Stimulated activated naive CD4-positive, alpha-beta T cell treated with Interleukin-2 at 50 U/mL for 16 hours (primary cell): ENCODE results near the gene OR4E1.
"Not testable (repeated sequence)": the region's sequence is repeated elsewhere in the genome, so short reads cannot be mapped to it uniquely, and the experiment has no call there.

ENCODE experiments used
- DNase-seq: peaks from one replicate; lab custom pipeline; 2025; lab: John Stamatoyannopoulos, UW

OR4E1 gene

DNA sequence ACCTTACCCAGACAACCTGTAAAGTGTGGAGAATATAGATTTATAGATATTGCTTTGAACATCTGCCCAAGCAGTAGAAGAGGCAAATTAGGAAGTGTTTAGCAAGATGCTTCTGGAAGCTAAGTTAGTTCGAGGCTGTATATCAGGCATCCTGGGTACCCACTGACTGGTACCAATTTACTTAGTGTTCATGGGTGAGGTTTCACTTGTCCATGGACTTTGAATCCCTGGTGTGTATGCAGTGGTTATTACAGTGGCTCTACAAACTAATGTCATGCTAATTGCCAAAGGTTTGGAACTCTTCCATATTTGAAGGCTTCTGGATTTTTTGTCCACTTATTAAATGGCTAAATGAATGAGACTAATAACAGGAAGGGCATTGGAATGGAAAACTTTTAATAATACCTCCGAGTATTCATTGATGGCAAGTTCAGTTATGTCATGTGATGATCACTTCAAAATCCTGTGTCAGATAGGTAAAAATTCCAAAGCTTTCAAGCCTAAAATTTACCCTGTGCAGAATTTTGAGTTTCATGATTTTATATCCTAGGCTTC is 20.2 kb downstream of the OR4E1 start, which contains the start of gene OR4E2:
Gene OR4E2, plus strand, starts transcription at position 505 of the 555 bp plus-strand sequence. CDS start 11,248 bp downstream, outside the sequence.
- no peak for DNase-seq

DNA sequence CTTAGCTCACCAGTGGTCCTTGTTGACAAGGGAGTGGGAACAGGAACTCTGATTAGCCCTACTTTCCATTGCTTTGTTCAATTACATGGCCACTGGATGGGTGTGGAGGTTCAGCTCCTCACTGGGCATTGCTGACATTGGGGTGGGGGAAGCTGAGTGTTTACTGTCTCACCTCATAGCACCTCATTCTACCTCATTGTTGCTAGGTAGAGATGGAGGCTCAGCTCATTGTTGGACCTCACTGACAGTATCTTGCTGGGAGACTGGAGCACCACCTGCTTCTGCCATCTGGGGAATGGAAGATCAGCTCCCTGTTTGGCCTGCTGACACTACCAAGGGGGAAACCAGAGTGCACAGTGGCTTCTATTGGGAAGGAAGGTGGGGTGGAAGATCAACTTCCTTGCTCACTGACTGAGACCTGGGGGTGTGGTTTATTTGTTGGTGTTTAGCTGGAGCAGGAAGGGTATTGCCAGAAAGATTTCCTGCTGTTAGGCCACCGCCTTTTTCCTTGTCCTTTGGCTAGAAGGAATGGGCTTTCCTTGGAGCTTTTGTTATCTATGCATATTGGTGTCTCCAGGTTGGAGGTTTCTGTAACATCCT is 21.3 kb downstream of the OR4E1 start:
- DNase-seq = no peak

DNA sequence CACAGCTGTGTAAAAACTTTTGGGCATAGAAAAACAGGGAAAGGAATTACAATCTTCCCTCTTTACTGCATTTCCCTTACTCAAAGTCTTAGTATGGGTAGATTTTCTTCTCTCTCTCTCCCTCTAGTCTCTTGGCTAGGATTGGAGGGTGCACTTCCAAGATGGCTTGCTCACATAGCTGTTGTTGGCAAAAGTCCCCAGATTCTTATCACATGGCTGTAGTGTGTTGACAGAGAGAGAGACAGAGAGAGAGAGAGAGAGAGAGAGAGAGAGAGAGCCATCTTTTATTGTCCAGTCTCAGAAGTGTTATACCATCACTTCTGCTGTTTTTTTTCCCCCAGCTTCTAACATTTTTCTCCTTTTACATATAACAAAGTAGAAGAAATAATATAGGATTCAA is 26.2 kb downstream of the OR4E1 start:
- no peak for DNase-seq

DNA sequence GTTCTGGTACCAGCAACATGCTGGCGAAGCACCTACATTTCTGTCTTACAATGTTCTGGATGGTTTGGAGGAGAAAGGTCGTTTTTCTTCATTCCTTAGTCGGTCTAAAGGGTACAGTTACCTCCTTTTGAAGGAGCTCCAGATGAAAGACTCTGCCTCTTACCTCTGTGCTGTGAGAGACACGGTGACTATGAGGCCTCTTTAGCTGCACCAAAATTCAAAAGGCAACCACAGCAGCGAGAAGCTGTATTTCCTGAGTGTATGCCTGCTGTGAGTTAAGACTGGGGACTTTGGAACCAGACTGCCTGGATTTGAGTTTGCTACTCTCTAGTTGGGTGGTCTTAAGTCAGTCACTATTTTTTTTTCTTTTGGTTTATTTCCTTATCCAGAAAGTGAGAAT is 30.2 kb downstream of the OR4E1 start:
- no peak for DNase-seq

DNA sequence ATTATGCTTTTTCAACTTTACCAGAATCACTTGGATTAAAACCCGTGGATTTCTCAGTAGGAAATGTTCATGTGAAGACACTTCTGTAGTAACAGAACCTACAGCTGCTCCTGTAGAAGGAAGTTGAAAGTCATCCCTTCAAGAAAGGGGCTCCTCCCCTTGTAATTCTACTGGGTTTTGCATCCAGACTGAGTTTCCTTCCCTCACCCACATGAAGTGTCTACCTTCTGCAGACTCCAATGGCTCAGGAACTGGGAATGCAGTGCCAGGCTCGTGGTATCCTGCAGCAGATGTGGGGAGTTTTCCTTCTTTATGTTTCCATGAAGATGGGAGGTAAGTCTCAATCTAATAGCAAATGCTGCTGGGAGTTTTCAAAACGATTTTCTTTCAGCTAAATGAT is 30.9 kb downstream of the OR4E1 start:
- no peak for DNase-seq

DNA sequence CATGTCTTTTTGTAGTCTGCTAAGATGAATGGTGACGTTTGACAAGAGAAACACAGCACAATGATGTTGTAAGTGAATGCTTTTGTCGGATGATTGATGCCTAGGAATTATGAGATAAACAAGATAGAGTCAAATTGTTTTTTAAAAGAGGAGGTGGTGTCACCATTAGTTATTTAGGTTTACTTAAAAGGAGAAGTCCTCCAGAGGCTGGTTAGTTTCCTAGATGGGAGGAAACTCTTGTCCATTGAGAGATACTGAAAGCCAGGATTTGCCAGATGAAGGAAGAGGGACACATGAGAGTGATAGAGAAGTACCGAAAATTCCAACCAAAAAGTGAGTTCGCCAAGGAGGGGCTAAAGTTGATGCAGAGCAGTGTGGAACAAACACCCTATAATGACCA is 38.8 kb downstream of the OR4E1 start, which contains the start of gene OR10G2:
Gene OR10G2, minus strand, starts transcription at position 101 of the 400 bp plus-strand sequence. Its CDS starts 98 bp downstream, at position 3.
- no peak for DNase-seq

DNA sequence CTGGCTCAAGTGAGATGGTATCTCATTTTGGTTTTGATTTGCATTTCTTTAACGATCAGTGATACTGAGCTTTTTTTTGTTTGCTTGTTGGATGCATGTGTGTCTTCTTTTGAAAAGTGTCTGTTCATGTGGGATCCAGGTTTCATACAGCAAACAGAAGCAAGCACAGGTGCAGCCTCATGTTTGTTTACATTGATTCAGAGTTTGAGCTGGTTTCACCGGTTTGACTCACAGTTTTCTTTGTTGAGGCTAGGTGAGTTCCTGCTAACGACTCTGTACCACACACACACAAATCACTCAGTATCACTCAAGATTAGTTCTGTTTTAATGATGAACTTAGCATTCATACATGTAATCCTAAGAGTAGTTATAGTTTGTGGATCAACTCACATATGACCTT is 42.5 kb downstream of the OR4E1 start:
- DNase-seq = no peak

DNA sequence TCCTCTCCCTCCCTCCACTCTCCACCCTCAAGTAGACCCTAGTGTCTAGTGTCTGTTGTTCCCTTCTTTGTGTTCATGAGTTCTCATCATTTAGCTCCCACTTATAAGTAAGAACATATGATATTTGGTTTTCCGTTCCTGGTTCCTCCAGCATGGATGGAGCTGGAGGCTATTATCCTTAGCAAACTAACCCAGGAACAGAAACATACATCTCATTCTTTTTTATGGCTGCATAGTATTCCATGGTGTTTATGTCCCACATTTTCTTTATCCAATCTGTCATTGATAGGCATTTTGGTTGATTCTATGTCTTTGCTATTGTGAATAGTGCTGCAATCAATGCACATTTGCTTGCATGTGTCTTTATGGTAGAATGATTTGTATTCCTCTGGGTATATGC is 43.1 kb downstream of the OR4E1 start:
- not testable (repeated sequence) for DNase-seq

DNA sequence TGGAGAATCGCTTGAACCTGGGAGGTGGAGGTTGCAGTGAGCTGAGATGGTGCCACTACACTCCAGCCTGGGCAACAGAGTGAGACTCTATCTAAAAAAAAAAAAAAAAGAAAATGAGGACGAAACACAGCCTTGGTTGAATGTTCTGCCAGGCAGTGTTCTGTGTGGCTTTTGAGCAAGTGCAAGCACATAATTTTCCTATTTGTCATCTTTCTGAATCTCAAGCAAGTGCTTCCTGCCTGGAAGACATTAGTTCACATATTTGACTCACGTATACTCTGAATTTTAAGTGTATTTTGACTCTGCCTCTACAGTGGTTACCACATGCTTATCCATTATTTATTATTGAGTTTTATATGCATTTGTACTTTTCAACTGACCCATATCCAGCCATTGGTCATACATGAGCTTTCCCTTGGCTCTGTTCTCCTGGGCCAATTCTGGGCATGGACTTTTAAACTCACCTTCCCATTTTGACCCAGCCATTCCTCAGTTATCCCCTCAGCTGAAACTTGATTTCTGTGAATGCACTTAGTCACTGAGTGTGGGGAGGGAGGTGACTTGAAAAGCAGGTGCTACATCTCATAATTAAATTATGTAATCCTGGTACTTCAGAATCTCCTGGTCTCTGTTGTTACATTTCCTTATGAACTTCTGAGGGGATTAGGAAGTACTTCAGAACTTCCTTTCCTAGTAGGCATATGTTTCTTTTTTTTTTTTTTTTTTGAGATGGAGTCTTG is 47.0 kb downstream of the OR4E1 start:
- no peak for DNase-seq
